ENCODE results near the gene PCDHGB6. TPM values are rescaled to one million over a fixed set of nuclear protein-coding genes. Genes with fewer than 3 reads are reported as not detected.

Gene PCDHGB6
- total and polyA plus RNA-seq, 9 of the 15 experiments (the other 6 are each of a cell fraction or from before 2014, with no cell fraction given) = 0.01 to 0.11 (median 0.07) TPM; not detected in 1

DNA sequence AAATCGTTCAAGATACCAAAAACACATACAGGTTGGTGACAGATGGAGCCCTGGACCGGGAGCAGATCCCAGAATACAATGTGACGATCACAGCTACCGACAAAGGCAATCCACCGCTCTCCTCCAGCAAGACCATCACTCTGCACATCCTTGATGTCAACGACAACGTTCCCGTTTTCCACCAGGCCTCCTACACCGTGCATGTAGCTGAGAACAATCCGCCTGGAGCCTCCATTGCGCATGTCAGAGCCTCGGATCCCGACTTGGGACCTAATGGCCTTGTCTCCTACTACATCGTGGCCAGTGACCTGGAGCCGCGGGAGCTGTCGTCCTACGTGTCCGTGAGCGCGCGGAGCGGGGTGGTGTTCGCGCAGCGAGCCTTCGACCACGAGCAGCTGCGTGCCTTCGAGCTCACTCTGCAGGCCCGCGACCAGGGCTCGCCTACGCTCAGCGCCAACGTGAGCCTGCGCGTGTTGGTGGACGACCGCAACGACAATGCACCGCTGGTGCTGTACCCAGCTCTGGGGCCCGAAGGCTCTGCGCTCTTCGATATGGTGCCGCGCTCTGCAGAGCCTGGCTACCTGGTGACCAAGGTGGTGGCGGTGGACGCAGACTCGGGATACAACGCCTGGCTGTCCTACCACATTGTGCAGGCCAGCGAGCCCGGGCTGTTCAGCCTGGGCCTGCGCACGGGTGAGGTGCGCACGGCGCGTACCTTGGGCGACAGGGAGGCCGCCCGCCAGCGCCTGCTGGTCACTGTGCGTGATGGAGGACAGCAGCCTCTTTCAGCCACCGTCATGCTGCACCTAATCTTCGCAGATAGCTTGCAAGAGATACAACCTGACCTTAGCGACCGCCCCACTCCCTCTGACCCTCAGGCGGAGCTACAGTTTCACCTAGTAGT, 36.0 kb upstream of the PCDHGB6 start:
- Histone ChIP-seq H2AFZ (ENCODE audit: low read depth, low read length) (no peak overlapping the region), H3K4me1 (replicated peaks in 1 of 2; ENCODE audit: control insufficient read depth in 2 of 2, insufficient read depth in 2 of 2, low read length in 2 of 2) (peaks cover 0 to 7% of the 10 kb centered on the region in 2 experiments; a peak in 1 of 5 replicates), H3K4me2 (ENCODE audit: insufficient read depth, low read length) (no peak overlapping the region), H3K9me1 (ENCODE audit: control insufficient read depth, insufficient read depth, low read length) (no peaks in the 10 kb centered on the region), H3K27me3 (ENCODE audit: control insufficient read depth in 2 of 2, insufficient read depth in 2 of 2, low read length in 2 of 2) (peaks cover 4 to 38% of the 10 kb centered on the region in 2 experiments), H3K4me3 (no peak overlapping the region), H3K79me2 (ENCODE audit: control insufficient read depth, insufficient read depth, low read length) (no peaks in the 10 kb centered on the region), H3K36me3 (ENCODE audit: control insufficient read depth, insufficient read depth, low read length) (no peaks in the 10 kb centered on the region), H3K27ac (ENCODE audit: extremely low read depth, low read depth, low read length) (no peak overlapping the region), H3K9me3 (replicated peaks; ENCODE audit: control insufficient read depth, insufficient read depth, low read depth, low read length) (no peaks in the 10 kb centered on the region), H4K20me1 (replicated peaks; ENCODE audit: control insufficient read depth, insufficient read depth, low read length) (no peaks in the 10 kb centered on the region), H3K9ac (ENCODE audit: insufficient read depth in 1 of 2, low read depth in 2 of 2, low read length in 2 of 2) (no peak overlapping the region)
- intact Hi-C loops (cut with micrococcal nuclease) (loop anchor here (5.0 kb wide), 1 partner anchor 45 kb away; no protein-coding TSS in a partner anchor), in situ Hi-C loops (cut with MboI) (no loop called here)
- FAIRE-seq (no peak), DNase-seq (ENCODE audit: extremely low read depth in 1 of 4, low spot score in 3 of 4) (no peak), ATAC-seq (no peak)
- POLR2A ChIA-PET = interaction anchor here (0.6 kb wide), 1 partner anchor 1331 kb away, joined by 3 read pairs; no protein-coding TSS in a partner anchor
- TF ChIP-seq DMBX1 (CRISPR knock-in tag; IDR thresholded peaks at IDR 0.05; ENCODE audit: borderline replicate concordance) = no peak
- TF ChIP-seq, protein P1, sequence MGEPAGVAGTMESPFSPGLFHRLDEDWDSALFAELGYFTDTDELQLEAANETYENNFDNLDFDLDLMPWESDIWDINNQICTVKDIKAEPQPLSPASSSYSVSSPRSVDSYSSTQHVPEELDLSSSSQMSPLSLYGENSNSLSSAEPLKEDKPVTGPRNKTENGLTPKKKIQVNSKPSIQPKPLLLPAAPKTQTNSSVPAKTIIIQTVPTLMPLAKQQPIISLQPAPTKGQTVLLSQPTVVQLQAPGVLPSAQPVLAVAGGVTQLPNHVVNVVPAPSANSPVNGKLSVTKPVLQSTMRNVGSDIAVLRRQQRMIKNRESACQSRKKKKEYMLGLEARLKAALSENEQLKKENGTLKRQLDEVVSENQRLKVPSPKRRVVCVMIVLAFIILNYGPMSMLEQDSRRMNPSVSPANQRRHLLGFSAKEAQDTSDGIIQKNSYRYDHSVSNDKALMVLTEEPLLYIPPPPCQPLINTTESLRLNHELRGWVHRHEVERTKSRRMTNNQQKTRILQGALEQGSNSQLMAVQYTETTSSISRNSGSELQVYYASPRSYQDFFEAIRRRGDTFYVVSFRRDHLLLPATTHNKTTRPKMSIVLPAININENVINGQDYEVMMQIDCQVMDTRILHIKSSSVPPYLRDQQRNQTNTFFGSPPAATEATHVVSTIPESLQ (CRISPR knock-in tag; IDR thresholded peaks at IDR 0.05) = no peak
- TF ChIP-seq, protein P2, sequence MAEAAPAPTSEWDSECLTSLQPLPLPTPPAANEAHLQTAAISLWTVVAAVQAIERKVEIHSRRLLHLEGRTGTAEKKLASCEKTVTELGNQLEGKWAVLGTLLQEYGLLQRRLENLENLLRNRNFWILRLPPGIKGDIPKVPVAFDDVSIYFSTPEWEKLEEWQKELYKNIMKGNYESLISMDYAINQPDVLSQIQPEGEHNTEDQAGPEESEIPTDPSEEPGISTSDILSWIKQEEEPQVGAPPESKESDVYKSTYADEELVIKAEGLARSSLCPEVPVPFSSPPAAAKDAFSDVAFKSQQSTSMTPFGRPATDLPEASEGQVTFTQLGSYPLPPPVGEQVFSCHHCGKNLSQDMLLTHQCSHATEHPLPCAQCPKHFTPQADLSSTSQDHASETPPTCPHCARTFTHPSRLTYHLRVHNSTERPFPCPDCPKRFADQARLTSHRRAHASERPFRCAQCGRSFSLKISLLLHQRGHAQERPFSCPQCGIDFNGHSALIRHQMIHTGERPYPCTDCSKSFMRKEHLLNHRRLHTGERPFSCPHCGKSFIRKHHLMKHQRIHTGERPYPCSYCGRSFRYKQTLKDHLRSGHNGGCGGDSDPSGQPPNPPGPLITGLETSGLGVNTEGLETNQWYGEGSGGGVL (CRISPR knock-in tag; IDR thresholded peaks at IDR 0.05) = no peak
- no peak for TF ChIP-seq ZNF431 (CRISPR knock-in tag; IDR thresholded peaks at IDR 0.05)
- TF ChIP-seq SAFB (IDR thresholded peaks at IDR 0.05; ENCODE audit: borderline replicate concordance, low read depth, low read length) = no peak
- TF ChIP-seq NRF1 (conservative IDR thresholded peaks at IDR 0.05 in 1 of 2, IDR thresholded peaks at IDR 0.05 in 1 of 2) = peak; percentile 50 to 59; a peak in 3 of 4 replicates
- CTCF ChIA-PET (ENCODE audit: low intra/inter-chr PET ratio) = no interaction called here
- no TSS peak for BruUV-seq (replicated peaks)
- WGBS (ENCODE audit: insufficient coverage, low coverage, missing lambda C conversion rate) = 28% methylated on average over 47 of the region's 69 CpGs

Data from K562 (cell line).